Endothelial cell (in vitro differentiated cells): ENCODE results near the gene SLC7A8. TPM values are rescaled to one million over a fixed set of nuclear protein-coding genes. Genes with fewer than 3 reads are reported as not detected.
"Not testable (repeated sequence)": the region's sequence is repeated elsewhere in the genome, so short reads cannot be mapped to it uniquely, and the experiment has no call there.

ENCODE experiments used
- DNase-seq: peaks from one replicate; pipeline ENCODE4 v3.0.0; 2021; ENCODE audit warnings: low spot score
- H3K27ac Mint-ChIP-seq: one replicate; pipeline ENCODE4 v1.8.0; 2021; ENCODE audit warnings: mixed read lengths, inconsistent platforms; ENCODE audit not compliant: unreplicated experiment
- H3K27me3 Mint-ChIP-seq: one replicate; pipeline ENCODE4 v1.8.0; 2021; ENCODE audit warnings: mild to moderate bottlenecking, moderate library complexity, mixed read lengths, inconsistent platforms; ENCODE audit not compliant: unreplicated experiment
- H3K36me3 Mint-ChIP-seq: one replicate; pipeline ENCODE4 v1.8.0; 2021; ENCODE audit warnings: mild to moderate bottlenecking, low read depth, mixed read lengths, inconsistent platforms; ENCODE audit not compliant: unreplicated experiment
- H3K4me1 Mint-ChIP-seq: one replicate; pipeline ENCODE4 v1.8.0; 2021; ENCODE audit warnings: mild to moderate bottlenecking, mixed read lengths, inconsistent platforms; ENCODE audit not compliant: unreplicated experiment
- H3K4me3 Mint-ChIP-seq: one replicate; pipeline ENCODE4 v1.8.0; 2021; ENCODE audit warnings: mild to moderate bottlenecking, mixed read lengths, inconsistent platforms; ENCODE audit not compliant: unreplicated experiment
- H3K9me3 Mint-ChIP-seq: one replicate; pipeline ENCODE4 v1.8.0; 2021; ENCODE audit warnings: mixed read lengths, inconsistent platforms; ENCODE audit not compliant: unreplicated experiment
- CTCF ChIP-seq: fragments of 200-600 bp; sonication (generic); IDR thresholded peaks from one replicate; pipeline ENCODE4 v1.5.0; 2021; ENCODE audit warnings: antibody characterized with exemption; ENCODE audit not compliant: unreplicated experiment
- total RNA-seq: library from RNA; stranded (reverse); fragmentation: NEBNext Ultra II Directional; extraction: Animal tissue kit (Norgen Biotek cat#: 25700); gene quantifications from one replicate; pipeline ENCODE4 v1.2.1, GENCODE V29; 2021; ENCODE audit not compliant: unreplicated experiment

SLC7A8 gene
- total RNA-seq, 1 donor from 2014 or later = 24.3 TPM

GRCh38 chr14:23110579-23111365 is 72.7 kb downstream of the SLC7A8 start:
- Mint-ChIP-seq H3K4me3 (no peak overlapping the region), H3K27ac (no peak overlapping the region), H3K9me3 (no peaks in the 10 kb centered on the region), H3K36me3 (peaks cover 7% of the 10 kb centered on the region), H3K27me3 (peaks cover 3% of the 10 kb centered on the region), H3K4me1 (peaks cover 13% of the 10 kb centered on the region)
- DNase-seq = no peak
- TF ChIP-seq CTCF = no peak

- DNase-seq = no peak
- TF ChIP-seq CTCF = no peak
- Mint-ChIP-seq H3K27me3 (peaks cover 4% of the 10 kb centered on the region), H3K4me3 (no peak overlapping the region), H3K9me3 (no peaks in the 10 kb centered on the region), H3K4me1 (peaks cover 20% of the 10 kb centered on the region), H3K36me3 (peaks cover 7% of the 10 kb centered on the region), H3K27ac (no peak overlapping the region)
Observed at GRCh38 chr14:23109769-23110168, 73.7 kb downstream of the SLC7A8 start.

GRCh38 chr14:23108169-23108568 is 75.3 kb downstream of the SLC7A8 start:
- not testable (repeated sequence) for H3K27ac Mint-ChIP-seq, H3K36me3 Mint-ChIP-seq, H3K9me3 Mint-ChIP-seq, H3K4me3 Mint-ChIP-seq, H3K27me3 Mint-ChIP-seq, DNase-seq
- peaks cover 26% of the 10 kb centered on the region for H3K4me1 Mint-ChIP-seq

GRCh38 chr14:23107620-23108019 is 75.8 kb downstream of the SLC7A8 start:
- H3K36me3 Mint-ChIP-seq, H3K9me3 Mint-ChIP-seq, H3K4me3 Mint-ChIP-seq, DNase-seq, H3K27ac Mint-ChIP-seq, H3K27me3 Mint-ChIP-seq: not testable (repeated sequence)
- peaks cover 26% of the 10 kb centered on the region for H3K4me1 Mint-ChIP-seq

- no peak for DNase-seq
- Mint-ChIP-seq H3K36me3 (peaks cover 4% of the 10 kb centered on the region), H3K9me3 (no peaks in the 10 kb centered on the region), H3K27me3 (peaks cover 10% of the 10 kb centered on the region), H3K4me1 (peaks cover 28% of the 10 kb centered on the region), H3K27ac (peak overlapping the region; percentile 75), H3K4me3 (no peak overlapping the region)
- TF ChIP-seq CTCF = no peak
Observed at GRCh38 chr14:23106747-23107045, 76.8 kb downstream of the SLC7A8 start.

- Mint-ChIP-seq H3K4me3 (no peak overlapping the region), H3K27ac (peak overlapping the region; percentile 45), H3K4me1 (peaks cover 35% of the 10 kb centered on the region), H3K27me3 (peaks cover 10% of the 10 kb centered on the region), H3K36me3 (peaks cover 8% of the 10 kb centered on the region), H3K9me3 (no peaks in the 10 kb centered on the region)
- DNase-seq = no peak
- no peak for TF ChIP-seq CTCF
Observed at GRCh38 chr14:23105348-23105824, 78.1 kb downstream of the SLC7A8 start.
